Esophagus muscularis mucosa (tissue), 4 donors: ENCODE results near the gene CFAP107.

Experiments used
- CTCF ChIP-seq, 3 experiments: fragments of 200-600 bp in 2 of 3; fragments of 450-650 bp in 1 of 3; sonication (generic) in 2 of 3; IDR thresholded peaks; one replicate each; pipeline ENCODE4 v1.5.1; 2017 to 2019; ENCODE audit warnings: antibody characterized with exemption in 3 of 3, mild to moderate bottlenecking in 2 of 3, moderate library complexity in 1 of 3
- EP300 ChIP-seq: sonication (generic); formaldehyde crosslinking; IDR thresholded peaks from one replicate; pipeline ENCODE4 v1.6.1; 2017; ENCODE audit warnings: antibody characterized with exemption
- POLR2A ChIP-seq: fragments of 450-650 bp; IDR thresholded peaks from one replicate; pipeline ENCODE4 v1.6.1; 2017; ENCODE audit warnings: antibody characterized with exemption, moderate library complexity, mild to moderate bottlenecking, low read depth
- POLR2AphosphoS5 ChIP-seq, 2 donors: sonication (generic); formaldehyde crosslinking; IDR thresholded peaks; one replicate each; pipeline ENCODE4 v1.6.1; 2017; ENCODE audit warnings: antibody characterized with exemption in 2 of 2

- no peak for TF ChIP-seq CTCF (IDR thresholded peaks at IDR 0.05)
- no peak for TF ChIP-seq EP300
- TF ChIP-seq POLR2AphosphoS5 (IDR thresholded peaks at IDR 0.05): no peak
- TF ChIP-seq POLR2A: no peak
These were observed 28.6 kb upstream of the CFAP107 start for GRCh38 chr1:12717301-12717838.
